ENCODE results near the gene ECD.
A peak's percentile ranks its signal among the peaks of the same experiment; 100 is the strongest.

ECD gene
- total RNA-seq: 62.7 to 64.2 reads per million in 2 donors

GRCh38 chr10:73167783-73168464 is at the start of gene ECD, which contains the start of gene FAM149B1:
Gene ECD (minus strand): TSS chr10:73168008. CDS start chr10:73163937, 4,071 bp downstream.
Gene FAM149B1 (plus strand): TSS chr10:73168119. CDS start chr10:73168340, 221 bp downstream.
- peak; percentile 81 to 95 (median 88) for DNase-seq

DNA sequence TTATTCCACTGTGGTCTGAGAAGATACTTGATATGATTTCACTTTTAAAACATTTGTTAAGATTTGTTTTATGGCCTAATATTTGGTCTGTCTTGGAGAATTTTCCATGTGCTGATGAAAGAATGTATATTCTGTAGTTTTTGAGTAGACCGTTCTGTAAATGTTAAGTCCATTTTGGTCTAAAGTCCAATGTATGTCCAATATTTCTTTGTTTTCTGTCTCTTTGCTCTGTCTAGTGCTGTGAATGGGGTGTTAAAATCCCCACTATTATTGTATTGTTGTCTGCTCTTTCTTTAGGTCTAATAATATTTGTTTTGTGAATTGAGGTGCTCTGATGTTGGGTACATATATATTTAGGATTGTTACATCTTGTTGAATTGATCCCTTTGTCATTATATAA is 47.9 kb upstream of the ECD start:
- no peak for DNase-seq

DNA sequence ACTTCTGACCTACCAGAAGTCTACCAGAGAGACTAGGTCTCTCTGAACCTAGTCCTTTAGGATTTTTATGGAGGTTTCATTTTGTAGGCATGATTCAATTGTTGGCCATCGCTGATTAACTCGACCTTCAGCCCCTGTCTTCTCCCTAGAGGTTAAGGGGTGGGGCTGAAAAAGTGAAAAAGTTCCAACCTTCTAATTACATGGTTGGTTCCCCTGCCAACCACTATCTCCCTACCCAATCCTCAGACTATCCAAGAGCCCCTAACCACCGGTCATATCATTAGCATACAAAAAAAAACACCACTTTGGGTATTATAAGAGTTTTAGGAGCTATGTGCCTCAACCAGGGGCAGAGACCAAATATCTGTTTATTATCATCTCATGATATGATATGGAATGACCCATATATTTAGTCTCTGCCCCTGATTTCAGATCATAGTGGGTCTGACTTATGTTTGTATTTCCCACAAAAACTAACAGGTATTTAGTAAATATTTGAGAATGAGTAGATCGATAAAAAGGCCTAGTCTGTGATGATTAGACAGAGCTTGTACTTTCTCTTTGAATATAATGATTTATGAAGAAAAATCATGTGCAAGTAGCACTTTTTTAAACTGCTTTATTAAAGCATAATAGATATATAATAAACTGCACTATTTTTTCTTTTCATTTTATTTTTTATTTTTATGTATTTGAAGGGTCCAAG is 43.5 kb upstream of the ECD start:
- DNase-seq: no peak

DNA sequence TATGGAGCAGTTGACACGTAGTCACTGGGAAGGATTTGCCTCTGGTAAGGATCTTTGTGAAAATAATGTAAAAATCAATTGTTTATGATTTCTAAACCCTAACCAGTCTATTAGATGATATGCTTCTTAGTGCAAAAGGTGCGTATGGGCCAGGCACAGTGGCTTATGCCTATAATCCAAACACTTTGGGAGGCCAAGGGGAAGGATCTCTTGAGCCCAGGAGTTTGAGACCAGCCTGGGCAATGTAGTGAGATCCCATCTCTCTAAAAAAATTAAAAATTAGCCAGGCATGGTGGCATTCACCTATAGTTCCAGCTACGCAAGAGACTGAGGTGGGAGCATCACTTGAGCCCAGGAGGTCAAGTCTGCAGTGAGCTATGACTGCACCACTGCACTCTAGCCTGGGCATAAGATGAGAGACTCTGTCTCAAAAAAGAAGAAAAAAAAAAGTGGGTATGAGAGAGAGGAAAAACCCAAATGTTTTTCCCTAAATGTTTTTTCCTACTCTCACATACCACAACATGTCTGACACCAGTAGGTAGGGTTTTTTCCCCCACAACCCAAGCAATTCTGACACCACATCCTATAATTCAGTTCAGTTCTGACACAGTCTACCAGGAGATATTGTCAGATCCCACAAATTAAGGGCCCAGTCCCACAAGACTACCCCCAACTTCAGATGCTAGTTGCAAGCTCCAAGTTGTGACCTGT is 42.7 kb upstream of the ECD start:
- DNase-seq: no peak

DNA sequence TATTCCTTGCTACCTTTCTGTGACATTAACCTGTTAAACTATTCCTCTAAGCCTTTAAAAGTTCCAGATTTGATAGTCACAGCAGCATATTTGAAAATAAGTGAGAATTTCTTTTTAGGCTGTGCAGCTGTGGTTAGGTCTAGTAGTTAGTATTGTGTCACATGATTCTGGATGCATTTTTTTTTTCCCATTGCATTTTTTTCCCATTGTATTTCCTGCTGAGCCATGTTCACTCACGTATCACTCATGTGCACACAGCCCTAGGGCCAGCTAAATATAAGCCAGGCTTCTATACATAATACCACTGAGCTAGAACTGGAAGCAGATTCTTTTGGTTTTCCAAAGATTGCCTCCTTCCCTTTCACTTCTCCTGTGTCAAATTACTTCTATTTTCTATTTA is 41.9 kb upstream of the ECD start:
- no peak for DNase-seq

GRCh38 chr10:73207883-73208282 is 40.1 kb upstream of the ECD start:
- no peak for DNase-seq

DNA sequence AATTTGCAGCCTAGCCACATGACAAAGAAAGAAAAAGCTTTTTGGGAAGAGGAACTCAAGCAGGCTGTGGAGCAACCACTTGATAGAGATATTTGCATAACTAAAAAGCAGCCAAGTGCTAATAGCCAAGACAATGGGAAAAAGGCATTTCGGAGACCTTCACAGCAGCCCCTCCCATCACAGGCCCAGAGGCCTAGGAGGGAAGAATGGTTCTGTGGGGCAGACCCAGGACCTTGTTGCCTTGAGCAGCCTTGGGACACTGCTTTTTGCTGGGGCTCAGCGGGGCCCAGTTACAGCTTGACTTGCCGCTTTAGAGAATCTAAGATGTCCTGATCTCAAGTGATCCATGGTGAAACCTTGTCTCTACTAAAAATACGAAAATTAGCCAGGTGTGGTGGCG is 38.6 kb upstream of the ECD start:
- no peak for DNase-seq

DNA sequence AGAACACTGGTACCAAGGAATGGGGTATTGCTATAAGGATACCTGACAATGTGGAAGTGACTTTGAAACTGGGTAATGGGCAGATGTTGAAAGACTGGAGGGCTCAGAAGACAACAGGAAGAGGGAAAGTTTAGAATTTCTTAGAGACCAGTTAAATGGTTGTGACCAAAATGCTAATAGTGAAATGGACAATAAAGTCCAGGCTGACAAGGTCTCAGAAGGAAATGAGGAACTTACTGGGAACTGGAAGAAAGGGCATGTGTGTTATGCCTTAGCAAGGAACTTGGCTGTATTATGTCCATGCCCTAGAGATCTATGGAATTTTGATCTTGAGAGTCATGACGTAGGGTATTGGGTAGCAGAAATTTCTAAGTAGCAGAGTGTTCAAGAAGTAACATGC is 38.1 kb upstream of the ECD start:
- DNase-seq: no peak

DNA sequence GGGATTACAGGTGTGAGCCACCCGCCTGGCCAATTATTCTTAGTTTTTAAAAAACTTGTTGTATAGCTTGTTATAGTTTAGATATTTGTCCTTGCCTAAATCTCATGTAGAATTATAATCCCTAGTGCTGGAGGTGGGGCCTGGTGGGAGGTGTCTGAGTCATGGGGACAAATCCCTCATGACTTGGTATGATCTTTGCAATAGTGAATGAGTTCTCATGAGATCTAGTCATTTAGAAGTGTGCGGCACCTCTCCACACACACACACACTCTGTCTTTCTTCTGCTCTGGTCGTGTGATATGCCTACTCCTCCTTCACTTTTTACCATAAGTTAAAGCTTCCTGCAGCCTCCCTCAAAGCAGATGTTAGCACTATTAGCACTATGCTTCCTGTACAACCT is 37.3 kb upstream of the ECD start:
- no peak for DNase-seq

DNA sequence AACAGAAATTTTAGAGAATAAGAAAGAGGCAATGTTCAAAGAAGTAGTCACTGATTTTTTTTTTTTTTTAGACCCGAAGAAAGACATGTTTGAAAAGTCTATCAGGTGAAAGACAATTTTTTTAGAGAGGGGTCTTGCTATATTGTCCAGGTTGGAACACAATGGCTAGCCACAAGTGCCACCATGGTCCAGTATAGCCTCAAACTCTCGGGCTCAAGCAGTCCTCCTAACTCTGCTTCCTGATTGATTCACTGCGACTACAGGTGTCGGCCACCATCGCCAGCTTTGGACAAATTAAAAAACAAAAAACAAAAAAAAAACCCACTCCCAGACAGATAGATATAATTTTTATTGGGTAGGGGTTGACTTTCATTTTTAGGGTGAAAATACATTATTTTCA is 22.4 kb upstream of the ECD start:
- no peak for DNase-seq

DNA sequence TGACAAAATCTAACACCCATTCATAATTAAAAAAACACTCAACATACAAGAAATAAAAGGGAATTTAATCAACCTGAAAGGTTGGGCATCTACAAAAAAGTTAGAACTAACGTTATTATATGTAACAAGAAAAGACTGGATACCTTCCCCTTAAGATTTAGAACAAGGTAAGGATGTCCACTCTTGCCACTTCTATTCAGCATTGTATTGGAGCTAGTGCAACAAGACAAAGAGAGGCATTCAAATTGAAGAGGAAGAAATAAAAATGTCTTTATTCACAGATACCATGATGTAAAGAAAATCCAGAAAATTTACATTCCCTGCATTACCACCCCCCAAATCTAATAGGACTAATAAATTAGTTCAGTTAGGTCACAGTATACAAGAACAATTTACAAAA is 18.5 kb upstream of the ECD start:
- DNase-seq: no peak

- no peak for DNase-seq
These were observed 16.0 kb upstream of the ECD start for GRCh38 chr10:73183667-73184281.

- no peak for DNase-seq
These were observed 14.8 kb upstream of the ECD start for GRCh38 chr10:73182568-73182967.

DNA sequence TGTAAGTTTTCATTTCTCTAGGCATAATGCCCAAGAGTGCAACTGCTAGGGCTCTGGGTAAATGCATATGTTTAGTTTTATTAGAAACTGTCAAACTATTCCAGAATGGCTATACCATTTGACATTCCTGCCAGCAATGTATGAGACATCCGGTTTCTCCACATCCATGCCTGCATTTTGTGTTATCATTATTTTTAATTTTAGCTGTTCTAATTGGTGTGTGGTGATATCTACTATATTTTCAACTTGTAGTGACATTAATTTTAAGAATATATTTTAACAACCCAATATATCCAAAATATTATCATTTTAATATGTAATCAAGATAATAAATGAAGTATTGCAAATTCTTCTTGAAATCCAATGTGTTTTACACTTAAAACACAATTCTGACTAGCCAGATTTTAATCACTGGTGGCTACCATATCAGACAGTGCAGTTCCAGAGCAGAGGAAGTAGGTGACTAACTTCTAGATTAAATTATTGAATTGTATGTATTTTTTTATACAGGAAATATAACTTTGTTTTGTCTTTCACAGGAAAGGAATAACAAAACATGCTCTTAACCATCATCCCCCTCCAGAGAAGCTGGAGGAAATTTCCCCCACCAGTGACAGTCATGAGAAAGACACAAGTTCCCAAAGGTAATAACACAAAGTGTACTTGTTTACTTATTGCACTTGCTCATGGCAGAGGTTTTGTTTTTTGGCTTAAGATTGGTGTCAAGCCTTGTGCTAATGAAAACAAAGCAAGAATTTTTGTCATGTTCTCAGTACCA is 6.5 kb upstream of the ECD start:
- DNase-seq: no peak

DNA sequence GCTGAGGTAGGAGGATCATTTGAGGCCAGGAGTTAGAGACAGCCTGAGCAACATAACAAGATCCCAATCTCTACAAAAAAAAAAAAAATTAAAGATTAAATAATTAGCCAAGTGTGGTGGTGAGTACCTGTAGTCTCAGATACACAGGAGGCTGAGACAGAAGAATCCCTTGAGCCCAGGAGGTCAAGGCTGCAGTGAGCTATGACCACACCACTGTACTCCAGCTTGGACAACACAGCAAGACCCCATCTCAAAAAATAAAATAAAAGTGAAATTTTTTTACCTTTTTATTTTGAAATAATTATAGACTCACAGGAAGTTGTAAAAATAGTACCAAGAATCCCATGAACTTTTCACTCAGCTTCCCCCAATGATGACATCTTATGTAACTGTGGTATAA is 5.1 kb upstream of the ECD start:
- no peak for DNase-seq

DNA sequence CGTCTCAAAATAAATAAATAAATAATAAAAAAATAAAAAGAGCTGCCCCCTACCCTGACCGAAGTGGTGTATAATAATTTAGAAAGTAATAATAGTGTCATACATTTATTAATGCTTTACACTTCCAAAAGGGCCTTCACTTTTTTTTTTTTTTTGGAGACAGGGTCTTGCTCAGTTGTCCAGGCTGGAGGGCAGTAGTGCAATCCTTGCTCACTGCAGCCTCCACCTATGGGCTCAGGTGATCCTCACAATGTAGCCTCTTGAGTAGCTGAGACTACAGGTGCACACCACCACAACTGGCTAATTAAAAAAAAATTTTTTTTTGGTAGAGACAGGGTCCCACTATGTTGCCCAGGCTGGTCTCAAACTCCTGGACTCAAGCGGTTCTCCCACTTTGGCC is 1.5 kb upstream of the ECD start:
- no peak for DNase-seq

DNA sequence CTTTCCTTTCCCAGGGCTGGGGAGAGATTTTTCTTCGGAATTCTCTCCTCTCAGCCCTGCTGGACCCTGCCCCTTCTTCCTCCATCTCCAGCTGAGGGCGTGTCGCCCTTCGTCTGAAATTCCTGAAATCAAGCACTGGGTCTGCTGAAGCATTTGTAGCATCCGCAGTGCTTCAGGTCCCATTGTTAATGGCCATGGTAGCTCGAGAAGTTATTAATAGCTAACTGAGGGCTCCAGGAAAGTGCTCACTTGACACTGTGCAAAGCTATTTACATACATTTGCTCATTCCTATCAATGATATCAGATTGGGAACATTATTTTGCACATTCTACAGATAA is 626 bp upstream of the ECD start:
- no peak for DNase-seq

- DNase-seq: no peak
These were observed 388 bp downstream of the ECD start for GRCh38 chr10:73167458-73167782.

GRCh38 chr10:73166972-73167371 is 836 bp downstream of the ECD start:
- DNase-seq: no peak

DNA sequence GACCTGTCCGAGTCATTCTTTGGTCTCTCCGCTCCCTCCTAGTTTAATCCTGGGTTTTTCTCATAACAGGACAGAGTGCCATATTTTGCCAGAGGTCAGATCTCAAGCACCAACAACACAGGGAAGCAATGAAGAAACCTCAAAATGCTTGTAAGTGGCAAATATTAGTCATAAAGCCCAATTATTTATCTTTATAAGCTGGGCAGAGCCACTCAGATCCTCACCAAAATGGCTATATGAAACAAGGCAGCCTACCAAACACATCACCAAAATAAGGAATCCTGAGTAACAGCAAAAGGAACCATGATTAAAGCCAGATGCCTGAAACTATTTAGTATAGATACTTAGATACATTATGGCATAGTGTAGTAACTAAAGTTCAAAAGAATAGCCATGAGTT is 4.7 kb downstream of the ECD start:
- no peak for DNase-seq

- no peak for DNase-seq
These were observed 6.1 kb downstream of the ECD start for GRCh38 chr10:73161662-73162061.

DNA sequence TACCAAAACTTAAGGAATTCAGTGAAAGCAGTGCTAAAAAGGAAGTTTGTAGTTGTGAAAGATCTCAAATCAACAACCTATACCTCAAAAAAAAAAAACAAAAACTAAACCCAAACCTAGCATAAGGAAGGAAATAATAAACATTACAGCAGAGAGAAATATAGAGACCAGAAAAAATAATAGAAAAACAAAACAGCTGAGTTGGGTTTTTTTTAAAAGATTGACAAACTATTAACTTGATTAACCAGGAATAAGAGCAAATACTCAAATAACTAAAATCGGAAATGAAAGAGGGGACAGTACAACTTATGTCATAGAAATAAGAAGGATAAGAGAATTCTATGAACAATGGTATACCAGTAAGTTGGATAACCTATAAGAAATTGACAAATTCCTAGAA is 6.7 kb downstream of the ECD start:
- no peak for DNase-seq
